OCI-LY3 (cell line): Measurements from ENCODE around the gene AMOTL1.

Experiments used
- EZH2phosphoT487 ChIP-seq: fragments of 200-600 bp; shearing (Covaris generic); IDR thresholded peaks from 2 replicates; pipeline ENCODE4 v1.6.1; 2018; ENCODE audit warnings: antibody characterized with exemption, mixed run types, low read depth
- TF ChIP-seq, protein P1 (sequence below): fragments of 200-600, 300-600 bp; sonication (generic); IDR thresholded peaks from 2 replicates; pipeline ENCODE4 v1.5.1; 2014; ENCODE audit warnings: antibody characterized with exemption, low read length, low read depth

DNA sequence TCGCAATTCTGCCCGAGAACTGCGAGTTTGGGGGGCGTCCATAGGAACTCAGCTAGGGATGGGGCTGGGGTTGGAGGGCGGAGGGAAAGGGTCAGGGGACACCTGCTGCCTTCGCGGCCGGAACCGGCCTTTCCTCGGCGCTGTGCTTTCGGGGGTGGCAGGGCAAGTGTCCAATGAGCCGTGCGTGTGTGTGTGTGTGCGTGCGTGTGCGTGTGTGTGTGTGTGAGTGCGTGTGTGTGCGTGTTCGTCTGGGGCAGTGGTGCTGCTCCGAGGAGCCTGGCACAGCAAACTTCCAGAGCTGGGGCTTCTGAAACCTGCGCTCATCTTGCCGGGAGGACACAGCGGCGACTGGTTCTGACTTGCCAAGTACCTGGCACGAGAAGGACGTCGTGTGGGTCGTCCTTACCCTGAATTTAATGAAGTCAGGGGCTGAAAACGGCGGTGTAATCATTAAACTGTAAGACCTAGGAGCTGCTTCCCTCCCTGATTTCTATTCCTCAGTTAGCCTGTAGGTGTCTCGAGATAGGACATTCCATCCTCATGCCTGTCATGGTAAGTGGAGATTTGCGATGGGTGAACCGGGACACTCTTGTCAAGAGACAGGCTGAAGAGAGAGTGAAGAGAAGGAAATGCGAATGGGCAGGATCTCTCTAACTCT lies 27.0 kb upstream of the AMOTL1 start:
- TF ChIP-seq, protein P1, sequence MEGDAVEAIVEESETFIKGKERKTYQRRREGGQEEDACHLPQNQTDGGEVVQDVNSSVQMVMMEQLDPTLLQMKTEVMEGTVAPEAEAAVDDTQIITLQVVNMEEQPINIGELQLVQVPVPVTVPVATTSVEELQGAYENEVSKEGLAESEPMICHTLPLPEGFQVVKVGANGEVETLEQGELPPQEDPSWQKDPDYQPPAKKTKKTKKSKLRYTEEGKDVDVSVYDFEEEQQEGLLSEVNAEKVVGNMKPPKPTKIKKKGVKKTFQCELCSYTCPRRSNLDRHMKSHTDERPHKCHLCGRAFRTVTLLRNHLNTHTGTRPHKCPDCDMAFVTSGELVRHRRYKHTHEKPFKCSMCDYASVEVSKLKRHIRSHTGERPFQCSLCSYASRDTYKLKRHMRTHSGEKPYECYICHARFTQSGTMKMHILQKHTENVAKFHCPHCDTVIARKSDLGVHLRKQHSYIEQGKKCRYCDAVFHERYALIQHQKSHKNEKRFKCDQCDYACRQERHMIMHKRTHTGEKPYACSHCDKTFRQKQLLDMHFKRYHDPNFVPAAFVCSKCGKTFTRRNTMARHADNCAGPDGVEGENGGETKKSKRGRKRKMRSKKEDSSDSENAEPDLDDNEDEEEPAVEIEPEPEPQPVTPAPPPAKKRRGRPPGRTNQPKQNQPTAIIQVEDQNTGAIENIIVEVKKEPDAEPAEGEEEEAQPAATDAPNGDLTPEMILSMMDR = peak; percentile 31
- no peak for TF ChIP-seq EZH2phosphoT487
